H9 (cell line): ENCODE measurements around the gene CCDC38. TPM values are rescaled to one million over a fixed set of nuclear protein-coding genes. Genes with fewer than 3 reads are reported as not detected.
A peak's percentile ranks its signal among the peaks of the same experiment; 100 is the strongest.

Source experiments
- DNase-seq: peaks from one replicate; pipeline ENCODE4 v3.0.0-alpha.2; 2017
- H2AFZ ChIP-seq: one replicate; pipeline ENCODE4 v1.6.1; 2013; ENCODE audit warnings: mild to moderate bottlenecking, low read length, control low read depth, moderate library complexity
- H2AK5ac ChIP-seq: 2 replicates; pipeline ENCODE4 v1.6.1; 2013; ENCODE audit warnings: low read length, control low read depth, mixed read lengths; ENCODE audit not compliant: insufficient read length
- H2BK120ac ChIP-seq: one replicate; pipeline ENCODE4 v1.6.1; 2013; ENCODE audit warnings: low read depth, mild to moderate bottlenecking, low read length, control low read depth, inconsistent platforms; ENCODE audit not compliant: poor library complexity, severe bottlenecking
- H2BK12ac ChIP-seq: 2 replicates; pipeline ENCODE4 v1.6.1; 2013; ENCODE audit warnings: low read length, control low read depth, mixed read lengths, low read depth; ENCODE audit not compliant: insufficient read length
- H2BK15ac ChIP-seq: 2 replicates; pipeline ENCODE4 v1.6.1; 2013; ENCODE audit warnings: low read depth, low read length, control low read depth
- H2BK20ac ChIP-seq: one replicate; pipeline ENCODE4 v1.6.1; 2013; ENCODE audit warnings: low read depth, mild to moderate bottlenecking, low read length, control low read depth, inconsistent platforms; ENCODE audit not compliant: poor library complexity, severe bottlenecking
- H2BK5ac ChIP-seq: 2 replicates; pipeline ENCODE4 v1.6.1; 2013; ENCODE audit warnings: low read length, control low read depth, mixed read lengths; ENCODE audit not compliant: insufficient read length
- H3K14ac ChIP-seq: 2 replicates; pipeline ENCODE4 v1.6.1; 2013; ENCODE audit warnings: low read length, control low read depth; ENCODE audit not compliant: insufficient read depth
- H3K18ac ChIP-seq: 2 replicates; pipeline ENCODE4 v1.6.1; 2013; ENCODE audit warnings: low read depth, mild to moderate bottlenecking, mixed read lengths, low read length, control low read depth; ENCODE audit not compliant: insufficient read length
- H3K23ac ChIP-seq: 2 replicates; pipeline ENCODE4 v1.6.1; 2013; ENCODE audit warnings: low read length, control low read depth, mixed read lengths, low read depth; ENCODE audit not compliant: insufficient read length
- H3K23me2 ChIP-seq: 2 replicates; pipeline ENCODE4 v1.6.1; 2013; ENCODE audit warnings: low read depth, mild to moderate bottlenecking, mixed read lengths, low read length, control low read depth; ENCODE audit not compliant: insufficient read length, poor library complexity, severe bottlenecking
- H3K27ac ChIP-seq: 2 replicates; pipeline ENCODE4 v1.5.1; 2013; ENCODE audit warnings: low read length, control low read depth, mixed read lengths, low read depth; ENCODE audit not compliant: insufficient read length
- H3K27me3 ChIP-seq: 2 replicates; pipeline ENCODE4 v1.6.1; 2013; ENCODE audit warnings: low read length, control low read depth, inconsistent platforms; ENCODE audit not compliant: insufficient read depth
- H3K4ac ChIP-seq: 2 replicates; pipeline ENCODE4 v1.6.1; 2013; ENCODE audit warnings: low read depth, mild to moderate bottlenecking, control low read depth, inconsistent platforms, low read length, moderate library complexity
- H3K4me1 ChIP-seq: 2 replicates; pipeline ENCODE4 v1.6.1; 2013; ENCODE audit warnings: low read length, control low read depth, inconsistent platforms; ENCODE audit not compliant: insufficient read depth
- H3K4me2 ChIP-seq: 2 replicates; pipeline ENCODE4 v1.6.1; 2013; ENCODE audit warnings: low read length, control low read depth, mixed read lengths; ENCODE audit not compliant: insufficient read length, insufficient read depth
- H3K56ac ChIP-seq: 2 replicates; pipeline ENCODE4 v1.6.1; 2013; ENCODE audit warnings: low read depth, mild to moderate bottlenecking, mixed read lengths, low read length, control low read depth; ENCODE audit not compliant: insufficient read length
- H3K79me1 ChIP-seq: 2 replicates; pipeline ENCODE4 v1.6.1; 2013; ENCODE audit warnings: low read depth, mild to moderate bottlenecking, moderate library complexity, low read length, control low read depth, inconsistent platforms; ENCODE audit not compliant: insufficient read depth, poor library complexity, severe bottlenecking
- H3K79me2 ChIP-seq: 2 replicates; pipeline ENCODE4 v1.6.1; 2013; ENCODE audit warnings: low read length, control low read depth, inconsistent platforms; ENCODE audit not compliant: insufficient read depth
- H3K9ac ChIP-seq: 2 replicates; pipeline ENCODE4 v1.6.1; 2013; ENCODE audit warnings: low read length, control low read depth, mixed read lengths; ENCODE audit not compliant: insufficient read length; ENCODE audit errors: extremely low read depth
- H3K9me3 ChIP-seq: one replicate; pipeline ENCODE4 v1.6.1; 2013; ENCODE audit warnings: low read depth, low read length, inconsistent platforms; ENCODE audit not compliant: control insufficient read depth
- H3T11ph ChIP-seq: one replicate; pipeline ENCODE4 v1.6.1; 2013; ENCODE audit warnings: mild to moderate bottlenecking, low read length, control low read depth, inconsistent platforms
- H4K20me1 ChIP-seq: one replicate; pipeline ENCODE4 v1.6.1; 2013; ENCODE audit not compliant: control insufficient read depth, insufficient read length, insufficient read depth
- H4K5ac ChIP-seq: 2 replicates; pipeline ENCODE4 v1.6.1; 2013; ENCODE audit warnings: low read depth, mild to moderate bottlenecking, mixed read lengths, low read length, control low read depth; ENCODE audit not compliant: insufficient read length
- H4K8ac ChIP-seq: replicated peaks from 2 replicates; pipeline ENCODE4 v1.6.1; 2013; ENCODE audit warnings: low read length, control low read depth, mixed read lengths, low read depth; ENCODE audit not compliant: insufficient read length
- H4K91ac ChIP-seq: 2 replicates; pipeline ENCODE4 v1.6.1; 2013; ENCODE audit warnings: low read depth, mild to moderate bottlenecking, moderate library complexity, mixed read lengths, low read length, control low read depth; ENCODE audit not compliant: insufficient read length
- H3K27ac Mint-ChIP-seq, 3 experiments: 2 replicates in 2 of 3; 3 replicates in 1 of 3; pipeline ENCODE4 v1.8.0; 2020 to 2021; ENCODE audit warnings: mixed read lengths in 3 of 3, mild to moderate bottlenecking in 1 of 3, moderate library complexity in 1 of 3
- H3K27me3 Mint-ChIP-seq: 2 replicates; pipeline ENCODE4 v1.8.0; 2021; ENCODE audit warnings: low read depth, mild to moderate bottlenecking, moderate library complexity, mixed read lengths
- H3K36me3 Mint-ChIP-seq, 3 experiments: 2 replicates in 2 of 3; 3 replicates in 1 of 3; pipeline ENCODE4 v1.8.0; 2020 to 2021; ENCODE audit warnings: low read depth in 3 of 3, mixed read lengths in 3 of 3; ENCODE audit not compliant: insufficient read depth in 1 of 3
- H3K4me1 Mint-ChIP-seq, 2 experiments: 2 replicates each; pipeline ENCODE4 v1.8.0; 2020; ENCODE audit warnings: mixed read lengths in 2 of 2
- H3K4me3 Mint-ChIP-seq, 2 experiments: 2 replicates in 1 of 2; 3 replicates in 1 of 2; pipeline ENCODE4 v1.8.0; 2020 to 2021; ENCODE audit warnings: mild to moderate bottlenecking in 2 of 2, mixed read lengths in 2 of 2, moderate library complexity in 1 of 2
- H3K9me3 Mint-ChIP-seq, 2 experiments: 2 replicates in 1 of 2; 3 replicates in 1 of 2; pipeline ENCODE4 v1.8.0; 2020; ENCODE audit warnings: mild to moderate bottlenecking in 2 of 2, mixed read lengths in 2 of 2, moderate library complexity in 1 of 2
- CTCF ChIP-seq: fragments of 200-600 bp; sonication (generic); conservative IDR thresholded peaks from 3 replicates; pipeline ENCODE4 v1.8.0; 2021; ENCODE audit warnings: antibody characterized with exemption, mild to moderate bottlenecking
- WGBS: extraction: QIAGEN DNeasy Blood & Tissue Kit; methylation state at CpG from one replicate; pipeline ENCODE4 v1.1.7; 2013; ENCODE audit warnings: missing lambda C conversion rate, low lambda C conversion rate, mixed read lengths; ENCODE audit not compliant: insufficient read length; ENCODE audit errors: extremely low coverage; 5-methylcytosine and 5-hydroxymethylcytosine counted together
- total RNA-seq: library from RNA; stranded (reverse); gene quantifications from 2 replicates; pipeline ENCODE4 v1.2.1, GENCODE V29; 2021

The CCDC38 gene
- total RNA-seq, 1 experiment from 2014 or later: not detected

- Histone ChIP-seq H2BK120ac (no peak overlapping the region), H3K9ac (no peak overlapping the region), H3K56ac (no peak overlapping the region), H3K27ac (no peak overlapping the region), H4K5ac (no peak overlapping the region), H4K20me1 (no peaks in the 10 kb centered on the region), H3K4me2 (no peak overlapping the region), H3K14ac (no peak overlapping the region), H2BK12ac (no peak overlapping the region), H2BK20ac (no peak overlapping the region), H3K23me2 (no peaks in the 10 kb centered on the region), H3K79me1 (no peaks in the 10 kb centered on the region), H3K27me3 (no peaks in the 10 kb centered on the region), H3K9me3 (no peaks in the 10 kb centered on the region), H3T11ph (no peak overlapping the region), H2AK5ac (no peak overlapping the region), H2BK5ac (no peak overlapping the region), H3K4ac (no peak overlapping the region), H4K91ac (no peak overlapping the region), H2BK15ac (no peak overlapping the region), H2AFZ (no peak overlapping the region), H3K18ac (no peak overlapping the region), H4K8ac (no peak overlapping the region), H3K4me1 (no peaks in the 10 kb centered on the region; the same call in 1 of the 2 replicates), H3K79me2 (no peaks in the 10 kb centered on the region), H3K23ac (no peak overlapping the region)
- peaks cover 19 to 29% of the 10 kb centered on the region in 2 experiments for H3K4me1 Mint-ChIP-seq
- peaks cover 0 to 12% (median 0%) of the 10 kb centered on the region in 3 experiments; a peak in 2 of 7 replicates for H3K36me3 Mint-ChIP-seq
- H3K27me3 Mint-ChIP-seq: peaks cover 16% of the 10 kb centered on the region
- no peak for TF ChIP-seq CTCF
- peak overlapping the region in 1 of 3 experiments; percentile 49; a peak in 1 of 7 replicates for H3K27ac Mint-ChIP-seq
- no peak overlapping the region for H3K4me3 Mint-ChIP-seq
- peaks cover 3 to 10% of the 10 kb centered on the region in 2 experiments; a peak in 4 of 5 replicates for H3K9me3 Mint-ChIP-seq
- no peak for DNase-seq
- WGBS: no CpG with 5 or more reads among the region's 4 CpGs
Measured at GRCh38 chr12:95949477-95950206, 7.2 kb upstream of the CCDC38 start.
